Measurements from ENCODE around the gene C3orf70.

- TF ChIP-seq, protein P1, sequence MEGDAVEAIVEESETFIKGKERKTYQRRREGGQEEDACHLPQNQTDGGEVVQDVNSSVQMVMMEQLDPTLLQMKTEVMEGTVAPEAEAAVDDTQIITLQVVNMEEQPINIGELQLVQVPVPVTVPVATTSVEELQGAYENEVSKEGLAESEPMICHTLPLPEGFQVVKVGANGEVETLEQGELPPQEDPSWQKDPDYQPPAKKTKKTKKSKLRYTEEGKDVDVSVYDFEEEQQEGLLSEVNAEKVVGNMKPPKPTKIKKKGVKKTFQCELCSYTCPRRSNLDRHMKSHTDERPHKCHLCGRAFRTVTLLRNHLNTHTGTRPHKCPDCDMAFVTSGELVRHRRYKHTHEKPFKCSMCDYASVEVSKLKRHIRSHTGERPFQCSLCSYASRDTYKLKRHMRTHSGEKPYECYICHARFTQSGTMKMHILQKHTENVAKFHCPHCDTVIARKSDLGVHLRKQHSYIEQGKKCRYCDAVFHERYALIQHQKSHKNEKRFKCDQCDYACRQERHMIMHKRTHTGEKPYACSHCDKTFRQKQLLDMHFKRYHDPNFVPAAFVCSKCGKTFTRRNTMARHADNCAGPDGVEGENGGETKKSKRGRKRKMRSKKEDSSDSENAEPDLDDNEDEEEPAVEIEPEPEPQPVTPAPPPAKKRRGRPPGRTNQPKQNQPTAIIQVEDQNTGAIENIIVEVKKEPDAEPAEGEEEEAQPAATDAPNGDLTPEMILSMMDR (IDR thresholded peaks at IDR 0.05), result no peak
- TF ChIP-seq POLR2A (IDR thresholded peaks at IDR 0.05), result no peak
- no peak for TF ChIP-seq EP300 (IDR thresholded peaks at IDR 0.05)
Observed at GRCh38 chr3:185087419-185087818, 65.4 kb downstream of the C3orf70 start.
